Neural cell (in vitro differentiated cells): ENCODE measurements around the gene TMEM245. TPM values are rescaled to one million over a fixed set of nuclear protein-coding genes. Genes with fewer than 3 reads are reported as not detected.

ENCODE experiments used
- H2AFZ ChIP-seq: fragments of 200-600, 300-800 bp; sonication (generic), shearing (Covaris generic); 2 replicates; pipeline ENCODE4 v1.6.0; 2014; ENCODE audit warnings: low read depth, mild to moderate bottlenecking, antibody characterized with exemption, low read length, moderate library complexity
- H3F3A ChIP-seq: fragments of 200-600 bp; shearing (Covaris generic); 2 replicates; pipeline ENCODE4 v1.6.1; 2016; ENCODE audit warnings: mild to moderate bottlenecking, moderate library complexity, mixed read lengths, antibody characterized with exemption, low read length; ENCODE audit not compliant: insufficient read depth, poor library complexity, severe bottlenecking
- H3K27ac ChIP-seq: fragments of 200-600, 300-800 bp; sonication (generic), shearing (Covaris generic); 2 replicates; pipeline ENCODE4 v1.5.1; 2014; ENCODE audit warnings: mild to moderate bottlenecking, low read length, moderate library complexity
- H3K27me3 ChIP-seq: fragments of 300-800, 200-600 bp; sonication (generic), shearing (Covaris generic); 2 replicates; pipeline ENCODE4 v1.6.0; 2014; ENCODE audit warnings: mild to moderate bottlenecking, low read depth, low read length, moderate library complexity; ENCODE audit not compliant: insufficient read depth
- H3K36me3 ChIP-seq: fragments of 300-800, 200-600 bp; sonication (generic), shearing (Covaris generic); 2 replicates; pipeline ENCODE4 v1.5.1; 2014; ENCODE audit warnings: mild to moderate bottlenecking, antibody characterized with exemption, low read length, moderate library complexity; ENCODE audit not compliant: insufficient read depth
- H3K4me2 ChIP-seq: fragments of 300-800, 200-600 bp; sonication (generic), shearing (Covaris generic); 2 replicates; pipeline ENCODE4 v1.6.0; 2014; ENCODE audit warnings: mild to moderate bottlenecking, low read length
- H3K4me3 ChIP-seq: fragments of 300-800, 200-600 bp; sonication (generic), shearing (Covaris generic); 2 replicates; pipeline ENCODE4 v1.5.1; 2014; ENCODE audit warnings: mild to moderate bottlenecking, low read length, moderate library complexity
- H3K79me2 ChIP-seq: fragments of 200-600 bp; shearing (Covaris generic); replicated peaks from 2 replicates; pipeline ENCODE4 v1.6.0; 2014; ENCODE audit warnings: mild to moderate bottlenecking, low read length, moderate library complexity; ENCODE audit not compliant: insufficient read depth
- H3K9ac ChIP-seq: fragments of 300-800, 200-600 bp; sonication (generic), shearing (Covaris generic); 2 replicates; pipeline ENCODE4 v1.6.1; 2016; ENCODE audit warnings: mild to moderate bottlenecking, low read length, mixed read lengths
- H3K9me2 ChIP-seq: fragments of 200-600 bp; shearing (Covaris generic); 2 replicates; pipeline ENCODE4 v1.6.1; 2016; ENCODE audit warnings: mild to moderate bottlenecking, low read length, mixed read lengths; ENCODE audit not compliant: insufficient read depth
- H3K9me3 ChIP-seq: fragments of 200-600, 300-800 bp; sonication (generic), shearing (Covaris generic); 2 replicates; pipeline ENCODE4 v1.6.1; 2016; ENCODE audit warnings: mild to moderate bottlenecking, mixed run types, low read length, moderate library complexity, mixed read lengths
- H4K20me1 ChIP-seq: fragments of 200-600 bp; shearing (Covaris generic); 2 replicates; pipeline ENCODE4 v1.6.1; 2016; ENCODE audit warnings: mild to moderate bottlenecking, mixed run types; ENCODE audit not compliant: insufficient read depth
- CTCF ChIP-seq: fragments of 450-650 bp; IDR thresholded peaks from 2 replicates; pipeline ENCODE4 v1.5.1; 2014; ENCODE audit warnings: antibody characterized with exemption, mild to moderate bottlenecking, moderate library complexity; ENCODE audit not compliant: poor library complexity, severe bottlenecking
- EP300 ChIP-seq: fragments of 450-650 bp; conservative IDR thresholded peaks from 2 replicates; pipeline ENCODE4 v1.6.1; 2014; ENCODE audit warnings: antibody characterized with exemption, mild to moderate bottlenecking, moderate library complexity; ENCODE audit not compliant: poor library complexity, severe bottlenecking
- EZH2 ChIP-seq: fragments of 200-600, 300-800 bp; shearing (Covaris generic), sonication (generic); IDR thresholded peaks from 2 replicates; pipeline ENCODE4 v1.6.1; 2014; ENCODE audit warnings: antibody characterized with exemption, low read length, borderline replicate concordance, mild to moderate bottlenecking; ENCODE audit not compliant: insufficient read depth, poor library complexity, severe bottlenecking
- MXI1 ChIP-seq: fragments of 450-650 bp; conservative IDR thresholded peaks from 2 replicates; pipeline ENCODE4 v1.6.1; 2014; ENCODE audit warnings: antibody characterized with exemption, mild to moderate bottlenecking; ENCODE audit not compliant: poor library complexity, severe bottlenecking
- POLR2AphosphoS5 ChIP-seq: IDR thresholded peaks from 2 replicates; pipeline ENCODE4 v1.6.1; 2012
- RAD21 ChIP-seq: fragments of 450-650 bp; conservative IDR thresholded peaks from 2 replicates; pipeline ENCODE4 v1.6.1; 2014; ENCODE audit warnings: antibody characterized with exemption, mild to moderate bottlenecking, moderate library complexity
- REST ChIP-seq: IDR thresholded peaks from 2 replicates; pipeline ENCODE4 v1.6.1; 2012; ENCODE audit warnings: borderline replicate concordance
- SMC3 ChIP-seq: fragments of 450-650 bp; conservative IDR thresholded peaks from 2 replicates; pipeline ENCODE4 v1.6.1; 2014; ENCODE audit warnings: antibody characterized with exemption, mild to moderate bottlenecking, moderate library complexity; ENCODE audit not compliant: poor library complexity
- TAF1 ChIP-seq: IDR thresholded peaks from 2 replicates; pipeline ENCODE4 v1.6.1; 2012; ENCODE audit warnings: low read depth
- polyA plus RNA-seq: library from polyadenylated mRNA; depleted of rRNA; stranded (reverse); fragments of >200 nt; gene quantifications from 2 replicates; pipeline ENCODE4 v1.2.3, GENCODE V29; 2014

Gene TMEM245
- polyA plus RNA-seq, 1 donor from 2014 or later, result 32.1 TPM

GRCh38 chr9:108996643-108997042 is 123.1 kb downstream of the TMEM245 start:
- H3K79me2 ChIP-seq, result no peaks in the 10 kb centered on the region
- no peaks in the 10 kb centered on the region for H3K27me3 ChIP-seq
- no peaks in the 10 kb centered on the region for H4K20me1 ChIP-seq
- no peaks in the 10 kb centered on the region for H3K9me2 ChIP-seq
- no peak overlapping the region for H3K9ac ChIP-seq
- H3K4me3 ChIP-seq, result no peak overlapping the region
- H3K9me3 ChIP-seq, result no peaks in the 10 kb centered on the region
- no peak overlapping the region for H3K4me2 ChIP-seq
- H2AFZ ChIP-seq, result no peak overlapping the region
- H3K36me3 ChIP-seq, result no peaks in the 10 kb centered on the region
- H3F3A ChIP-seq, result no peaks in the 10 kb centered on the region
- TF ChIP-seq POLR2AphosphoS5 (no peak), EZH2 (no peak), RAD21 (no peak), TAF1 (no peak)
- no peak overlapping the region for H3K27ac ChIP-seq

- no peaks in the 10 kb centered on the region for H3K9me2 ChIP-seq
- no peak overlapping the region for H3K9ac ChIP-seq
- H2AFZ ChIP-seq, result no peak overlapping the region
- H3K9me3 ChIP-seq, result no peaks in the 10 kb centered on the region
- H4K20me1 ChIP-seq, result no peaks in the 10 kb centered on the region
- H3K27me3 ChIP-seq, result no peaks in the 10 kb centered on the region
- no peaks in the 10 kb centered on the region for H3F3A ChIP-seq
- no peak overlapping the region for H3K27ac ChIP-seq
- H3K4me2 ChIP-seq, result no peak overlapping the region
- TF ChIP-seq REST (no peak), TAF1 (no peak), SMC3 (no peak), POLR2AphosphoS5 (no peak), EZH2 (no peak), MXI1 (no peak), EP300 (no peak), RAD21 (no peak), CTCF (no peak)
- no peaks in the 10 kb centered on the region for H3K79me2 ChIP-seq
- no peaks in the 10 kb centered on the region for H3K36me3 ChIP-seq
- no peak overlapping the region for H3K4me3 ChIP-seq
Observed at GRCh38 chr9:108994695-108995094, 125.1 kb downstream of the TMEM245 start.

GRCh38 chr9:108991479-108991878 is 128.3 kb downstream of the TMEM245 start:
- no peak overlapping the region for H2AFZ ChIP-seq
- TF ChIP-seq EZH2 (no peak), POLR2AphosphoS5 (no peak), EP300 (no peak), RAD21 (no peak), MXI1 (no peak), CTCF (no peak)
- no peaks in the 10 kb centered on the region for H3F3A ChIP-seq
- no peak overlapping the region for H3K27ac ChIP-seq
- no peaks in the 10 kb centered on the region for H4K20me1 ChIP-seq
- no peaks in the 10 kb centered on the region for H3K9me2 ChIP-seq
- no peaks in the 10 kb centered on the region for H3K79me2 ChIP-seq
- H3K4me3 ChIP-seq, result no peak overlapping the region
- no peak overlapping the region for H3K4me2 ChIP-seq
- H3K36me3 ChIP-seq, result no peaks in the 10 kb centered on the region
- no peak overlapping the region for H3K9ac ChIP-seq
- H3K9me3 ChIP-seq, result no peaks in the 10 kb centered on the region
- no peaks in the 10 kb centered on the region for H3K27me3 ChIP-seq
